ENCODE measurements around the gene PRKCD. TPM values are rescaled to one million over a fixed set of nuclear protein-coding genes. Genes with fewer than 3 reads are reported as not detected.

The PRKCD gene
- total and polyA plus RNA-seq, 7 donors: 3.5 to 169 (median 12.1) TPM

GRCh38 chr3:53164911-53165310, 3.9 kb downstream of the PRKCD start:
- Histone ChIP-seq H3K27ac (no peak overlapping the region), H3K4me1 (peaks cover 0 to 30% (median 15%) of the 10 kb centered on the region in 4 donors), H3K4me3 (no peak overlapping the region), H3K27me3 (no peaks in the 10 kb centered on the region), H3K9me3 (no peaks in the 10 kb centered on the region), H3K36me3 (no peaks in the 10 kb centered on the region)
- WGBS, 2 donors: 73 to 82% methylated on average over 9 of the region's 9 CpGs
- DNase-seq: no peak
- TF ChIP-seq POLR2AphosphoS5 (IDR thresholded peaks at IDR 0.05): no peak
- intact Hi-C loops (cut with DNase I): no loop called here

- Histone ChIP-seq H3K4me1 (peaks cover 0 to 23% (median 9%) of the 10 kb centered on the region in 4 donors), H3K27me3 (no peaks in the 10 kb centered on the region), H3K27ac (no peak overlapping the region), H3K36me3 (no peaks in the 10 kb centered on the region), H3K4me3 (no peak overlapping the region), H3K9me3 (no peaks in the 10 kb centered on the region)
- 89 to 95% methylated on average over 4 of the region's 4 CpGs for WGBS, 2 donors
- DNase-seq: no peak
- intact Hi-C loops (cut with DNase I): no loop called here
- TF ChIP-seq POLR2A (IDR thresholded peaks at IDR 0.05) (no peak), CTCF (IDR thresholded peaks at IDR 0.05) (no peak), EP300 (IDR thresholded peaks at IDR 0.05) (no peak), POLR2AphosphoS5 (IDR thresholded peaks at IDR 0.05) (no peak)
Observed at GRCh38 chr3:53166206-53166605, 5.2 kb downstream of the PRKCD start.

GRCh38 chr3:53166781-53167291, 5.8 kb downstream of the PRKCD start:
- TF ChIP-seq POLR2A (IDR thresholded peaks at IDR 0.05): no peak
- no peak for TF ChIP-seq EP300 (IDR thresholded peaks at IDR 0.05)
- no peak for TF ChIP-seq CTCF (IDR thresholded peaks at IDR 0.05)
- TF ChIP-seq POLR2AphosphoS5 (IDR thresholded peaks at IDR 0.05): no peak
- 55 to 71% methylated on average over 9 of the region's 9 CpGs for WGBS, 2 donors
- H3K36me3 ChIP-seq: no peaks in the 10 kb centered on the region
- intact Hi-C loops (cut with DNase I): no loop called here
- DNase-seq: peak; percentile 78
- H3K4me1 ChIP-seq: peaks cover 0 to 17% (median 9%) of the 10 kb centered on the region in 4 donors
- no peak overlapping the region for H3K4me3 ChIP-seq
- no peaks in the 10 kb centered on the region for H3K9me3 ChIP-seq
- peak overlapping the region in 2 of 4 donors; percentile 14 to 32 for H3K27ac ChIP-seq
- no peaks in the 10 kb centered on the region for H3K27me3 ChIP-seq

- Histone ChIP-seq H3K4me3 (no peak overlapping the region), H3K27ac (peak overlapping the region in 1 of 4 donors; percentile 32), H3K9me3 (no peaks in the 10 kb centered on the region), H3K36me3 (no peaks in the 10 kb centered on the region), H3K4me1 (peaks cover 0 to 11% (median 8%) of the 10 kb centered on the region in 4 donors), H3K27me3 (no peaks in the 10 kb centered on the region)
- WGBS, 2 donors: 74 to 91% methylated on average over 7 of the region's 7 CpGs
- TF ChIP-seq CTCF (IDR thresholded peaks at IDR 0.05): no peak
- TF ChIP-seq POLR2A (IDR thresholded peaks at IDR 0.05): no peak
- no peak for TF ChIP-seq EP300 (IDR thresholded peaks at IDR 0.05)
- no peak for TF ChIP-seq POLR2AphosphoS5 (IDR thresholded peaks at IDR 0.05)
- intact Hi-C loops (cut with DNase I): no loop called here
- no peak for DNase-seq
Observed at GRCh38 chr3:53167418-53168174, 6.6 kb downstream of the PRKCD start.

GRCh38 chr3:53168175-53168923, 7.3 kb downstream of the PRKCD start:
- no peak for DNase-seq
- Histone ChIP-seq H3K4me1 (peaks cover 0 to 11% (median 8%) of the 10 kb centered on the region in 4 donors), H3K4me3 (peak overlapping the region in 1 of 4 donors; percentile 19), H3K27ac (peak overlapping the region in 1 of 4 donors; percentile 18), H3K9me3 (no peaks in the 10 kb centered on the region), H3K27me3 (no peaks in the 10 kb centered on the region), H3K36me3 (no peaks in the 10 kb centered on the region)
- 86 to 87% methylated on average over 15 of the region's 15 CpGs for WGBS, 2 donors
- intact Hi-C loops (cut with DNase I): no loop called here
- TF ChIP-seq POLR2AphosphoS5 (IDR thresholded peaks at IDR 0.05) (no peak), EP300 (IDR thresholded peaks at IDR 0.05) (no peak), CTCF (IDR thresholded peaks at IDR 0.05) (no peak), POLR2A (IDR thresholded peaks at IDR 0.05) (no peak)

Measured in sigmoid colon (tissue), 7 donors.